Neural cell (in vitro differentiated cells): ENCODE data around the gene GPRIN1.

Experiments
- EP300 ChIP-seq: fragments of 450-650 bp; conservative IDR thresholded peaks from 2 replicates; pipeline ENCODE4 v1.6.1; 2014; ENCODE audit warnings: antibody characterized with exemption, mild to moderate bottlenecking, moderate library complexity; ENCODE audit not compliant: poor library complexity, severe bottlenecking
- EZH2 ChIP-seq: fragments of 200-600, 300-800 bp; shearing (Covaris generic), sonication (generic); IDR thresholded peaks from 2 replicates; pipeline ENCODE4 v1.6.1; 2014; ENCODE audit warnings: antibody characterized with exemption, low read length, borderline replicate concordance, mild to moderate bottlenecking; ENCODE audit not compliant: insufficient read depth, poor library complexity, severe bottlenecking
- POLR2AphosphoS5 ChIP-seq: IDR thresholded peaks from 2 replicates; pipeline ENCODE4 v1.6.1; 2012
- RAD21 ChIP-seq: fragments of 450-650 bp; conservative IDR thresholded peaks from 2 replicates; pipeline ENCODE4 v1.6.1; 2014; ENCODE audit warnings: antibody characterized with exemption, mild to moderate bottlenecking, moderate library complexity
- SMC3 ChIP-seq: fragments of 450-650 bp; conservative IDR thresholded peaks from 2 replicates; pipeline ENCODE4 v1.6.1; 2014; ENCODE audit warnings: antibody characterized with exemption, mild to moderate bottlenecking, moderate library complexity; ENCODE audit not compliant: poor library complexity
- TAF1 ChIP-seq: IDR thresholded peaks from 2 replicates; pipeline ENCODE4 v1.6.1; 2012; ENCODE audit warnings: low read depth
- TF ChIP-seq, protein P1 (sequence below): fragments of 450-650 bp; IDR thresholded peaks from 2 replicates; pipeline ENCODE4 v1.5.1; 2014; ENCODE audit warnings: antibody characterized with exemption, mild to moderate bottlenecking, moderate library complexity; ENCODE audit not compliant: poor library complexity, severe bottlenecking
- TF ChIP-seq, protein P2 (sequence below): IDR thresholded peaks from 2 replicates; pipeline ENCODE4 v1.6.1; 2012; ENCODE audit warnings: borderline replicate concordance

DNA sequence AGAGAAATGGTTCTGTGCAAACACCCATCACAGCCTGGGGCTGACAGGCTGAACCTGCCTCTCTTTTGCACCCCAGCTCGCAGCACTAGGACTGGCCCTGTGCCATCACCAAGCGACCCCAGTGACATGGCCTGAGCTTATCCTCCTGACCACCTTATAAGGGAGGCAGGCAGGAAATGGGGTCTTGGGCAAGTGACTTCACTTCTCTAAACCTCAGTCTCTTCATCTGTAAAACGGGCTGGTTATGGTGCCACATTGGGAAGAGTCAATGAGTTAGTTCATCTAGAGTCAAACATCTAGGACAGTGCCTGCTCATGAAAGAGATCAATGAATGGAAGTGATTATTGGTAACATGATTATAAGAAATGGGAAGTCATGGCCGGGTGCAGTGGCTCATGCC, 14.2 kb upstream of the GPRIN1 start:
- TF ChIP-seq EZH2, result no peak
- TF ChIP-seq TAF1, result no peak
- TF ChIP-seq POLR2AphosphoS5, result no peak
- TF ChIP-seq, protein P1, sequence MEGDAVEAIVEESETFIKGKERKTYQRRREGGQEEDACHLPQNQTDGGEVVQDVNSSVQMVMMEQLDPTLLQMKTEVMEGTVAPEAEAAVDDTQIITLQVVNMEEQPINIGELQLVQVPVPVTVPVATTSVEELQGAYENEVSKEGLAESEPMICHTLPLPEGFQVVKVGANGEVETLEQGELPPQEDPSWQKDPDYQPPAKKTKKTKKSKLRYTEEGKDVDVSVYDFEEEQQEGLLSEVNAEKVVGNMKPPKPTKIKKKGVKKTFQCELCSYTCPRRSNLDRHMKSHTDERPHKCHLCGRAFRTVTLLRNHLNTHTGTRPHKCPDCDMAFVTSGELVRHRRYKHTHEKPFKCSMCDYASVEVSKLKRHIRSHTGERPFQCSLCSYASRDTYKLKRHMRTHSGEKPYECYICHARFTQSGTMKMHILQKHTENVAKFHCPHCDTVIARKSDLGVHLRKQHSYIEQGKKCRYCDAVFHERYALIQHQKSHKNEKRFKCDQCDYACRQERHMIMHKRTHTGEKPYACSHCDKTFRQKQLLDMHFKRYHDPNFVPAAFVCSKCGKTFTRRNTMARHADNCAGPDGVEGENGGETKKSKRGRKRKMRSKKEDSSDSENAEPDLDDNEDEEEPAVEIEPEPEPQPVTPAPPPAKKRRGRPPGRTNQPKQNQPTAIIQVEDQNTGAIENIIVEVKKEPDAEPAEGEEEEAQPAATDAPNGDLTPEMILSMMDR, result no peak
- TF ChIP-seq RAD21, result no peak
- TF ChIP-seq, protein P2, sequence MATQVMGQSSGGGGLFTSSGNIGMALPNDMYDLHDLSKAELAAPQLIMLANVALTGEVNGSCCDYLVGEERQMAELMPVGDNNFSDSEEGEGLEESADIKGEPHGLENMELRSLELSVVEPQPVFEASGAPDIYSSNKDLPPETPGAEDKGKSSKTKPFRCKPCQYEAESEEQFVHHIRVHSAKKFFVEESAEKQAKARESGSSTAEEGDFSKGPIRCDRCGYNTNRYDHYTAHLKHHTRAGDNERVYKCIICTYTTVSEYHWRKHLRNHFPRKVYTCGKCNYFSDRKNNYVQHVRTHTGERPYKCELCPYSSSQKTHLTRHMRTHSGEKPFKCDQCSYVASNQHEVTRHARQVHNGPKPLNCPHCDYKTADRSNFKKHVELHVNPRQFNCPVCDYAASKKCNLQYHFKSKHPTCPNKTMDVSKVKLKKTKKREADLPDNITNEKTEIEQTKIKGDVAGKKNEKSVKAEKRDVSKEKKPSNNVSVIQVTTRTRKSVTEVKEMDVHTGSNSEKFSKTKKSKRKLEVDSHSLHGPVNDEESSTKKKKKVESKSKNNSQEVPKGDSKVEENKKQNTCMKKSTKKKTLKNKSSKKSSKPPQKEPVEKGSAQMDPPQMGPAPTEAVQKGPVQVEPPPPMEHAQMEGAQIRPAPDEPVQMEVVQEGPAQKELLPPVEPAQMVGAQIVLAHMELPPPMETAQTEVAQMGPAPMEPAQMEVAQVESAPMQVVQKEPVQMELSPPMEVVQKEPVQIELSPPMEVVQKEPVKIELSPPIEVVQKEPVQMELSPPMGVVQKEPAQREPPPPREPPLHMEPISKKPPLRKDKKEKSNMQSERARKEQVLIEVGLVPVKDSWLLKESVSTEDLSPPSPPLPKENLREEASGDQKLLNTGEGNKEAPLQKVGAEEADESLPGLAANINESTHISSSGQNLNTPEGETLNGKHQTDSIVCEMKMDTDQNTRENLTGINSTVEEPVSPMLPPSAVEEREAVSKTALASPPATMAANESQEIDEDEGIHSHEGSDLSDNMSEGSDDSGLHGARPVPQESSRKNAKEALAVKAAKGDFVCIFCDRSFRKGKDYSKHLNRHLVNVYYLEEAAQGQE, result no peak
- TF ChIP-seq EP300, result no peak
- TF ChIP-seq SMC3, result no peak
